H1 (cell line): ENCODE results near the gene KCTD12. TPM values are rescaled to one million over a fixed set of nuclear protein-coding genes. Genes with fewer than 3 reads are reported as not detected.

ENCODE experiments used
- CTCF ChIA-PET: fragments of 300-600 bp; sonication (Branson Sonifier 250); formaldehyde crosslinking; loops from one replicate; lab custom pipeline; 2021; ENCODE audit not compliant: partially characterized antibody; lab: Charles Lee
- POLR2A ChIA-PET: fragments of 300-600 bp; sonication (Branson Sonifier 250); formaldehyde crosslinking; loops from one replicate; lab custom pipeline; 2021; ENCODE audit warnings: inconsistent platforms; ENCODE audit not compliant: partially characterized antibody; lab: Charles Lee
- DNase-seq, 2 experiments: peaks; one replicate each; pipeline versions ENCODE4 v3.0.0 to v3.0.0-alpha.2; 2010 to 2022; ENCODE audit warnings: low spot score in 2 of 2, low read depth in 1 of 2, mixed read lengths in 1 of 2
- FAIRE-seq: peaks from 2 replicates; lab custom pipeline; 2011; peaks lifted over from hg19 to GRCh38; lab: Jason Lieb, UNC
- H2AFZ ChIP-seq: 2 replicates; pipeline ENCODE4 v1.8.1; 2012; ENCODE audit warnings: low read length, inconsistent platforms
- H2AK5ac ChIP-seq: 2 replicates; pipeline ENCODE4 v1.6.1; 2013; ENCODE audit warnings: low read depth, low read length
- H2BK120ac ChIP-seq: replicated peaks from 2 replicates; pipeline ENCODE3; 2013; ENCODE audit warnings: low read depth, low read length, inconsistent platforms
- H2BK12ac ChIP-seq: 2 replicates; pipeline ENCODE4 v1.6.1; 2013; ENCODE audit warnings: low read depth, low read length
- H2BK15ac ChIP-seq: 2 replicates; pipeline ENCODE4 v1.6.1; 2013; ENCODE audit warnings: low read length
- H2BK20ac ChIP-seq: 2 replicates; pipeline ENCODE4 v1.6.1; 2013; ENCODE audit warnings: low read length
- H2BK5ac ChIP-seq: 2 replicates; pipeline ENCODE4 v1.6.1; 2013; ENCODE audit warnings: low read depth, low read length
- H3K14ac ChIP-seq: 2 replicates; pipeline ENCODE4 v1.6.1; 2013; ENCODE audit warnings: inconsistent platforms; ENCODE audit not compliant: insufficient read length
- H3K18ac ChIP-seq: 2 replicates; pipeline ENCODE4 v1.6.1; 2013; ENCODE audit warnings: low read length; ENCODE audit errors: extremely low read depth
- H3K23ac ChIP-seq: 2 replicates; pipeline ENCODE4 v1.6.1; 2013; ENCODE audit warnings: inconsistent platforms; ENCODE audit not compliant: insufficient read length
- H3K23me2 ChIP-seq: 2 replicates; pipeline ENCODE4 v1.6.1; 2013; ENCODE audit warnings: low read depth, low read length
- H3K27ac ChIP-seq: 2 replicates; pipeline ENCODE4 v1.6.1; 2011; ENCODE audit warnings: low read depth, low read length, inconsistent platforms
- H3K27me3 ChIP-seq, 4 experiments: replicated peaks in 1 of 4; 1 replicate in 1 of 4; 2 replicates in 3 of 4; pipeline versions ENCODE4 v1.6.1 to v1.8.1; 2011 to 2013; ENCODE audit warnings: low read length in 3 of 4, mild to moderate bottlenecking in 3 of 4, inconsistent platforms in 2 of 4, mixed read lengths in 2 of 4, moderate library complexity in 1 of 4; ENCODE audit not compliant: control insufficient read depth in 3 of 4, insufficient read depth in 3 of 4; ENCODE audit errors: extremely low read depth in 1 of 4
- H3K36me3 ChIP-seq, 4 experiments: 2 replicates each; pipeline versions ENCODE4 v1.6.1 to v1.8.1; 2011 to 2013; ENCODE audit warnings: mild to moderate bottlenecking in 4 of 4, low read length in 3 of 4, moderate library complexity in 2 of 4, control low read depth in 1 of 4, inconsistent platforms in 1 of 4; ENCODE audit not compliant: insufficient read depth in 4 of 4, control insufficient read depth in 2 of 4
- H3K4ac ChIP-seq: replicated peaks from 2 replicates; pipeline ENCODE3; 2013; ENCODE audit warnings: low read length, low read depth, mixed read lengths, inconsistent platforms; ENCODE audit not compliant: insufficient read length
- H3K4me1 ChIP-seq, 4 experiments: replicated peaks in 1 of 4; 1 replicate in 1 of 4; 2 replicates in 3 of 4; pipeline versions ENCODE4 v1.6.1 to v1.8.1; 2011 to 2013; ENCODE audit warnings: low read length in 3 of 4, inconsistent platforms in 2 of 4, mixed read lengths in 1 of 4; ENCODE audit not compliant: insufficient read depth in 4 of 4, control insufficient read depth in 3 of 4
- H3K4me2 ChIP-seq, 2 experiments: 2 replicates each; pipeline versions ENCODE4 v1.6.1 to v1.8.1; 2011 to 2013; ENCODE audit warnings: low read depth in 2 of 2, low read length in 2 of 2, control low read depth in 1 of 2, inconsistent platforms in 1 of 2, mild to moderate bottlenecking in 1 of 2; ENCODE audit not compliant: insufficient read depth in 1 of 2
- H3K4me3 ChIP-seq, 4 experiments: fragments of 200-600, 300-600 bp in 1 of 4; sonication (generic), shearing (Covaris generic), sonication (Bioruptor Twin) in 1 of 4; 2 replicates each; pipeline versions ENCODE4 v1.5.1 to v1.8.1; 2011 to 2016; ENCODE audit warnings: low read length in 4 of 4, low read depth in 3 of 4, control low read depth in 2 of 4, inconsistent platforms in 2 of 4, mild to moderate bottlenecking in 2 of 4, mixed read lengths in 1 of 4, moderate library complexity in 1 of 4; ENCODE audit not compliant: insufficient read depth in 2 of 4; ENCODE audit errors: extremely low read depth in 1 of 4
- H3K56ac ChIP-seq: replicated peaks from 2 replicates; pipeline ENCODE3; 2013; ENCODE audit warnings: low read depth, mild to moderate bottlenecking, mixed read lengths, low read length, inconsistent platforms; ENCODE audit not compliant: insufficient read length
- H3K79me1 ChIP-seq: 2 replicates; pipeline ENCODE4 v1.6.1; 2013; ENCODE audit warnings: low read depth, low read length, control low read depth
- H3K79me2 ChIP-seq, 2 experiments: 2 replicates each; pipeline versions ENCODE4 v1.6.1 to v1.8.1; 2012 to 2013; ENCODE audit warnings: low read length in 2 of 2, mild to moderate bottlenecking in 2 of 2, inconsistent platforms in 1 of 2; ENCODE audit not compliant: insufficient read depth in 2 of 2, control insufficient read depth in 1 of 2
- H3K9ac ChIP-seq, 4 experiments: replicated peaks in 1 of 4; 1 replicate in 1 of 4; 2 replicates in 3 of 4; pipeline versions ENCODE4 v1.6.1 to v1.8.1; 2011 to 2013; ENCODE audit warnings: low read depth in 3 of 4, low read length in 3 of 4, control low read depth in 2 of 4, mild to moderate bottlenecking in 2 of 4, moderate library complexity in 2 of 4, inconsistent platforms in 1 of 4; ENCODE audit errors: extremely low read depth in 1 of 4
- H3K9me3 ChIP-seq, 2 experiments: 2 replicates each; pipeline versions ENCODE4 v1.6.1 to v1.8.1; 2012 to 2013; ENCODE audit warnings: mild to moderate bottlenecking in 2 of 2, moderate library complexity in 2 of 2, control low read depth in 1 of 2, inconsistent platforms in 1 of 2, low read depth in 1 of 2, low read length in 1 of 2, mixed read lengths in 1 of 2; ENCODE audit not compliant: insufficient read depth in 2 of 2
- H4K20me1 ChIP-seq, 2 experiments: replicated peaks in 1 of 2; 2 replicates each; pipeline versions ENCODE3 to v1.8.1; 2011 to 2013; ENCODE audit warnings: inconsistent platforms in 2 of 2, low read length in 2 of 2, mild to moderate bottlenecking in 1 of 2; ENCODE audit not compliant: insufficient read depth in 2 of 2, control insufficient read depth in 1 of 2
- H4K5ac ChIP-seq: 2 replicates; pipeline ENCODE4 v1.6.1; 2013; ENCODE audit warnings: low read length, low read depth, mixed read lengths, inconsistent platforms; ENCODE audit not compliant: insufficient read length
- H4K8ac ChIP-seq: 2 replicates; pipeline ENCODE4 v1.8.0; 2013; ENCODE audit warnings: mild to moderate bottlenecking, moderate library complexity, low read length, inconsistent platforms; ENCODE audit not compliant: insufficient read depth; ENCODE audit errors: extremely low read depth
- H4K91ac ChIP-seq: replicated peaks from 2 replicates; pipeline ENCODE3; 2013; ENCODE audit warnings: low read length, mixed read lengths, inconsistent platforms; ENCODE audit not compliant: insufficient read length
- ASH2L ChIP-seq: fragments of 200-600, 300-600 bp; sonication (generic); IDR thresholded peaks from one replicate; pipeline ENCODE4 v1.7.1; 2017; ENCODE audit warnings: low read length
- CTCF ChIP-seq, 3 experiments: IDR thresholded peaks; 1 replicate in 2 of 3; 2 replicates in 1 of 3; pipeline versions ENCODE4 v1.5.1 to v1.6.1; 2011; ENCODE audit warnings: low read length in 3 of 3, mild to moderate bottlenecking in 3 of 3, inconsistent platforms in 2 of 3, low read depth in 1 of 3, moderate library complexity in 1 of 3; ENCODE audit not compliant: insufficient read depth in 1 of 3; ENCODE audit errors: control extremely low read depth in 1 of 3
- JUND ChIP-seq: IDR thresholded peaks from 2 replicates; pipeline ENCODE4 v1.6.1; 2011; ENCODE audit warnings: mild to moderate bottlenecking, improper control_type of control experiment, low read length
- PHF8 ChIP-seq: fragments of 200-600 bp; sonication (generic); conservative IDR thresholded peaks from 2 replicates; pipeline ENCODE4 v1.7.1; 2012; ENCODE audit warnings: low read depth, mild to moderate bottlenecking, inconsistent platforms, low read length, moderate library complexity
- RAD21 ChIP-seq, 2 experiments: IDR thresholded peaks in 1 of 2; conservative IDR thresholded peaks in 1 of 2; 2 replicates each; pipeline ENCODE4 v1.6.1; 2011; ENCODE audit warnings: low read depth in 2 of 2, low read length in 2 of 2, improper control_type of control experiment in 1 of 2, inconsistent platforms in 1 of 2, mild to moderate bottlenecking in 1 of 2, moderate library complexity in 1 of 2
- SIX5 ChIP-seq: IDR thresholded peaks from 2 replicates; pipeline ENCODE4 v1.6.1; 2011; ENCODE audit warnings: mild to moderate bottlenecking, low read depth, low read length
- TCF12 ChIP-seq: IDR thresholded peaks from 2 replicates; pipeline ENCODE4 v1.6.1; 2011; ENCODE audit warnings: low read depth, mild to moderate bottlenecking, low read length
- WGBS, 2 experiments: shearing (Covaris generic) in 1 of 2; methylation state at CpG; one replicate each; pipeline versions ENCODE4 v1.1.6 to v1.1.7; 2013 to 2015; ENCODE audit warnings: low lambda C conversion rate in 2 of 2, mixed read lengths in 2 of 2, inconsistent platforms in 1 of 2, low coverage in 1 of 2, missing lambda C conversion rate in 1 of 2; ENCODE audit not compliant: insufficient replicate concordance in 2 of 2, insufficient coverage in 1 of 2, insufficient read length in 1 of 2; ENCODE audit errors: extremely low coverage in 1 of 2, missing lambda C conversion rate in 1 of 2; 5-methylcytosine and 5-hydroxymethylcytosine counted together
- polyA plus RNA-seq, 7 experiments: library from polyadenylated mRNA; depleted of rRNA in 3 of 7; stranded (reverse) in 5 of 7; unstranded in 2 of 7; fragments of >200 nt in 5 of 7; fragments of 200-250 nt in 2 of 7; gene quantifications; 1 replicate in 5 of 7; 2 replicates in 1 of 7; 4 replicates in 1 of 7; pipeline versions ENCODE4 v1.2.1 to v1.2.3, GENCODE V29; 2011 to 2013; ENCODE audit warnings: missing spikeins in 2 of 7, mixed read lengths in 2 of 7
- total RNA-seq: library from RNA; stranded (reverse); fragmentation: NEBNext Ultra II Directional; extraction: Animal tissue kit (Norgen Biotek cat#: 25700); gene quantifications from 2 replicates; pipeline ENCODE4 v1.2.1, GENCODE V29; 2021

Gene KCTD12
- total and polyA plus RNA-seq, 2 of the 8 experiments (the other 6 are each of a cell fraction or from before 2014, with no cell fraction given): 2.5 to 9.6 TPM

GRCh38 chr13:76903544-76904162, 17.4 kb upstream of the KCTD12 start:
- Histone ChIP-seq H4K91ac (no peak overlapping the region), H2BK20ac (no peak overlapping the region), H3K27me3 (no peaks in the 10 kb centered on the region), H3K18ac (no peak overlapping the region), H2BK15ac (no peak overlapping the region), H2BK120ac (no peak overlapping the region), H2AK5ac (no peak overlapping the region), H4K20me1 (no peaks in the 10 kb centered on the region), H2AFZ (no peak overlapping the region), H2BK5ac (no peak overlapping the region), H3K27ac (no peak overlapping the region), H3K4ac (no peak overlapping the region), H3K4me3 (no peak overlapping the region), H4K5ac (no peak overlapping the region), H3K23ac (no peak overlapping the region), H3K56ac (no peak overlapping the region), H3K23me2 (peaks cover 3% of the 10 kb centered on the region; the same call in 1 of the 2 replicates), H3K79me2 (no peaks in the 10 kb centered on the region), H2BK12ac (no peak overlapping the region), H4K8ac (no peak overlapping the region), H3K14ac (no peak overlapping the region), H3K4me2 (no peak overlapping the region), H3K79me1 (no peaks in the 10 kb centered on the region), H3K36me3 (no peaks in the 10 kb centered on the region), H3K9ac (no peak overlapping the region), H3K9me3 (peaks cover 7 to 9% of the 10 kb centered on the region in 2 experiments; a peak in 3 of 4 replicates), H3K4me1 (no peaks in the 10 kb centered on the region)
- 36% methylated on average over 3 of the region's 3 CpGs; no CpG with 5 or more reads in 1 of the 2 experiments for WGBS, 2 experiments
- FAIRE-seq: peak; percentile 92
- ChIA-PET POLR2A (no interaction called here), CTCF (interaction anchor here (0.8 to 2.7 kb wide), 21 partner anchors 9 to 1206 kb away, joined by 3 to 16 read pairs (median 5); partner anchors contain the start of gene KCTD12)
- peak; percentile 41 to 75 for DNase-seq
- no peak for TF ChIP-seq ASH2L
- TF ChIP-seq JUND: no peak
- no peak for TF ChIP-seq SIX5
- TF ChIP-seq PHF8: no peak
- TF ChIP-seq RAD21 (IDR thresholded peaks at IDR 0.05 in 1 of 2, conservative IDR thresholded peaks at IDR 0.05 in 1 of 2; ENCODE audit: low read depth in 2 of 2, low read length in 2 of 2): peak; percentile 98 to 99
- TF ChIP-seq TCF12: no peak
- TF ChIP-seq CTCF (IDR thresholded peaks at IDR 0.05; ENCODE audit: control extremely low read depth in 1 of 3, insufficient read depth in 1 of 3, low read depth in 1 of 3, low read length in 3 of 3): peak; percentile 75 to 99 (median 82)
